HEK293 (cell line): Measurements from ENCODE around the gene TCEA3.

Source experiments
- CTCF ChIA-PET: fragments of 350-600 bp; formaldehyde crosslinking; extraction: SDS; loops from one replicate; lab custom pipeline; 2021; ENCODE audit warnings: antibody characterized with exemption; lab: Yijun Ruan, JAX
- POLR2A ChIA-PET: fragments of 300-600 bp; formaldehyde crosslinking; extraction: SDS; loops from one replicate; lab custom pipeline; 2020; ENCODE audit warnings: antibody characterized with exemption, inconsistent platforms; lab: Yijun Ruan, JAX
- H3K27ac ChIP-seq: fragments of 200-500 bp; sonication (Bioruptor generic); 2 replicates; pipeline ENCODE4 v1.5.1; 2014; ENCODE audit warnings: low read depth, low read length, control low read depth, inconsistent platforms; ENCODE audit errors: extremely low read depth
- H3K36me3 ChIP-seq, 2 experiments: fragments of 200-500 bp in 1 of 2; sonication (Bioruptor generic) in 1 of 2; 1 replicate in 1 of 2; 2 replicates in 1 of 2; pipeline ENCODE4 v1.5.1; 2014 to 2017; ENCODE audit warnings: inconsistent platforms in 2 of 2, low read length in 2 of 2; ENCODE audit not compliant: control insufficient read depth in 2 of 2, insufficient read depth in 1 of 2
- H3K4me1 ChIP-seq: fragments of 200-500 bp; sonication (Bioruptor generic); 2 replicates; pipeline ENCODE4 v1.5.1; 2014; ENCODE audit warnings: mild to moderate bottlenecking, low read length, inconsistent platforms; ENCODE audit not compliant: control insufficient read depth, insufficient read depth
- H3K4me3 ChIP-seq: 2 replicates; pipeline ENCODE4 v1.5.1; 2011; ENCODE audit warnings: low read depth, mild to moderate bottlenecking, control low read depth, low read length, moderate library complexity
- H3K9me3 ChIP-seq: fragments of 200-500 bp; sonication (Bioruptor generic); 2 replicates; pipeline ENCODE4 v1.5.1; 2014; ENCODE audit warnings: low read depth, low read length, inconsistent platforms; ENCODE audit not compliant: control insufficient read depth, insufficient read depth
- KLF1 ChIP-seq: fragments of 450-650 bp; formaldehyde crosslinking; IDR thresholded peaks from 2 replicates; pipeline ENCODE4 v1.5.1; 2016; ENCODE audit warnings: missing biosample characterization, missing genetic modification characterization
- PRDM1 ChIP-seq: fragments of 450-650 bp; formaldehyde crosslinking; IDR thresholded peaks from 2 replicates; pipeline ENCODE4; 2016; ENCODE audit warnings: missing biosample characterization, missing genetic modification characterization
- REPIN1 ChIP-seq: fragments of 450-650 bp; formaldehyde crosslinking; IDR thresholded peaks from 2 replicates; pipeline ENCODE4 v1.5.1; 2017; ENCODE audit warnings: missing biosample characterization, missing genetic modification characterization, low read depth
- SP3 ChIP-seq: fragments of 450-650 bp; formaldehyde crosslinking; IDR thresholded peaks from 2 replicates; pipeline ENCODE4 v1.5.1; 2016; ENCODE audit warnings: missing biosample characterization, missing genetic modification characterization
- ZBTB21 ChIP-seq: fragments of 450-650 bp; formaldehyde crosslinking; IDR thresholded peaks from 2 replicates; pipeline ENCODE4 v1.5.1; 2017; ENCODE audit warnings: missing biosample characterization, missing genetic modification characterization
- ZNF10 ChIP-seq: fragments of 450-650 bp; formaldehyde crosslinking; IDR thresholded peaks from 2 replicates; pipeline ENCODE4 v1.5.1; 2017; ENCODE audit warnings: missing biosample characterization, missing genetic modification characterization
- ZNF121 ChIP-seq: fragments of 450-650 bp; formaldehyde crosslinking; IDR thresholded peaks from 2 replicates; pipeline ENCODE4 v1.5.1; 2016; ENCODE audit warnings: missing biosample characterization, missing genetic modification characterization
- ZNF169 ChIP-seq: fragments of 450-650 bp; formaldehyde crosslinking; IDR thresholded peaks from 2 replicates; pipeline ENCODE4 v1.5.1; 2016; ENCODE audit warnings: missing biosample characterization, missing genetic modification characterization
- ZNF175 ChIP-seq: fragments of 450-650 bp; formaldehyde crosslinking; IDR thresholded peaks from 2 replicates; pipeline ENCODE4 v1.5.1; 2016; ENCODE audit warnings: missing biosample characterization, missing genetic modification characterization
- ZNF239 ChIP-seq: fragments of 450-650 bp; formaldehyde crosslinking; IDR thresholded peaks from 2 replicates; pipeline ENCODE4 v1.5.1; 2016; ENCODE audit warnings: missing biosample characterization, missing genetic modification characterization
- ZNF266 ChIP-seq: fragments of 450-650 bp; formaldehyde crosslinking; IDR thresholded peaks from 2 replicates; pipeline ENCODE4 v1.5.1; 2016; ENCODE audit warnings: missing biosample characterization, missing genetic modification characterization, low read depth
- ZNF354C ChIP-seq: fragments of 450-650 bp; formaldehyde crosslinking; IDR thresholded peaks from 2 replicates; pipeline ENCODE4 v1.5.1; 2016; ENCODE audit warnings: missing biosample characterization, missing genetic modification characterization, low read depth, borderline replicate concordance
- ZNF366 ChIP-seq: fragments of 450-650 bp; formaldehyde crosslinking; conservative IDR thresholded peaks from 2 replicates; pipeline ENCODE4 v1.5.1; 2016; ENCODE audit warnings: missing biosample characterization, missing genetic modification characterization
- ZNF394 ChIP-seq: fragments of 450-650 bp; formaldehyde crosslinking; IDR thresholded peaks from 2 replicates; pipeline ENCODE4 v1.5.1; 2016; ENCODE audit warnings: missing biosample characterization, missing genetic modification characterization, mild to moderate bottlenecking, moderate library complexity, borderline replicate concordance
- ZNF404 ChIP-seq: fragments of 450-650 bp; formaldehyde crosslinking; IDR thresholded peaks from 2 replicates; pipeline ENCODE4 v1.5.1; 2017; ENCODE audit warnings: missing biosample characterization, missing genetic modification characterization
- ZNF510 ChIP-seq: fragments of 450-650 bp; formaldehyde crosslinking; IDR thresholded peaks from 2 replicates; pipeline ENCODE4 v1.5.1; 2018; ENCODE audit warnings: mild to moderate bottlenecking, missing genetic modification characterization, missing biosample characterization; ENCODE audit not compliant: insufficient replicate concordance
- ZNF521 ChIP-seq: fragments of 450-650 bp; formaldehyde crosslinking; IDR thresholded peaks from 2 replicates; pipeline ENCODE4 v1.5.1; 2017; ENCODE audit warnings: missing biosample characterization, mild to moderate bottlenecking, missing genetic modification characterization
- ZNF558 ChIP-seq: fragments of 450-650 bp; formaldehyde crosslinking; IDR thresholded peaks from 2 replicates; pipeline ENCODE4 v1.5.1; 2016; ENCODE audit warnings: missing biosample characterization, missing genetic modification characterization
- ZNF707 ChIP-seq: fragments of 450-650 bp; formaldehyde crosslinking; IDR thresholded peaks from 2 replicates; pipeline ENCODE4 v1.5.1; 2016; ENCODE audit warnings: missing biosample characterization, missing genetic modification characterization
- TF ChIP-seq, protein P1 (sequence below): fragments of 450-650 bp; formaldehyde crosslinking; IDR thresholded peaks from 2 replicates; pipeline ENCODE4 v1.5.1; 2016; ENCODE audit warnings: missing biosample characterization, missing genetic modification characterization
- TF ChIP-seq, protein P2 (sequence below): fragments of 450-650 bp; formaldehyde crosslinking; IDR thresholded peaks from 2 replicates; pipeline ENCODE4 v1.5.1; 2016; ENCODE audit warnings: missing biosample characterization, missing genetic modification characterization
- TF ChIP-seq, protein P3 (sequence below): fragments of 450-650 bp; formaldehyde crosslinking; IDR thresholded peaks from 2 replicates; pipeline ENCODE4 v1.5.1; 2016; ENCODE audit warnings: missing biosample characterization, missing genetic modification characterization

Gene TCEA3

DNA sequence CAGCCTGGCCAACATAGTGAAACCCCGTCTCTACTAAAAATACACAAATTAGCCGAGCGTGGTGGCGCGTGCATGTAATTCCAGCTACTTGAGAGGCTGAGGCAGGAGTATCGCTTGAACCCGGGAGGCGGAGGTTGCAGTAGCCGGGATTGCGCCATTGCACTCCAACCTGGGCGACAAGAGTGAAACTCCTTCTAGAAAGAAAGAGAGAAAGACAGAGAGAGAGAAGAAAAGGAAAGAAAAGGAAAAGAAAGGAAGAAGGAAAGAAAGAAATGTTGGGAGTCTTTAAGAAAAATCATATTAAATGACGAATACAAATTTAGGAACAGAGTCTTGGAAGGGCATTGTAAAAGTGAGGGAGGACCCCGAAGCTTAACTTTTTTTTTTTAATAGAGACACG is 78.6 kb downstream of the TCEA3 start:
- Histone ChIP-seq H3K9me3 (no peaks in the 10 kb centered on the region), H3K27ac (no peak overlapping the region), H3K4me3 (no peak overlapping the region), H3K4me1 (no peaks in the 10 kb centered on the region; the same call in 1 of the 2 replicates), H3K36me3 (peaks cover 0 to 13% of the 10 kb centered on the region in 2 experiments; a peak in 1 of 3 replicates)
- ChIA-PET CTCF (interaction anchor here (2.8 kb wide), 1 partner anchor 58 kb away, joined by 25 read pairs; no protein-coding TSS in a partner anchor), POLR2A (interaction anchor here (1.3 to 2.3 kb wide), 4 partner anchors 16 to 57 kb away, joined by 10 to 121 read pairs (median 37); partner anchors contain the start of gene ZNF436)
- TF ChIP-seq ZNF521 (tag by site-specific recombination) = no peak
- TF ChIP-seq ZNF510 (tag by site-specific recombination) = no peak
- TF ChIP-seq PRDM1 = peak; percentile 78
- TF ChIP-seq SP3 (tag by site-specific recombination) = no peak
- no peak for TF ChIP-seq ZNF707
- TF ChIP-seq ZNF394 (tag by site-specific recombination) = no peak
- TF ChIP-seq ZNF10 (tag by site-specific recombination) = no peak
- 0 out of 2 replicates have a peak, but pooled peaks have one; percentile 41 for TF ChIP-seq ZNF121 (tag by site-specific recombination)
- TF ChIP-seq ZNF366 = peak; percentile 69
- no peak for TF ChIP-seq ZBTB21 (tag by site-specific recombination)

DNA sequence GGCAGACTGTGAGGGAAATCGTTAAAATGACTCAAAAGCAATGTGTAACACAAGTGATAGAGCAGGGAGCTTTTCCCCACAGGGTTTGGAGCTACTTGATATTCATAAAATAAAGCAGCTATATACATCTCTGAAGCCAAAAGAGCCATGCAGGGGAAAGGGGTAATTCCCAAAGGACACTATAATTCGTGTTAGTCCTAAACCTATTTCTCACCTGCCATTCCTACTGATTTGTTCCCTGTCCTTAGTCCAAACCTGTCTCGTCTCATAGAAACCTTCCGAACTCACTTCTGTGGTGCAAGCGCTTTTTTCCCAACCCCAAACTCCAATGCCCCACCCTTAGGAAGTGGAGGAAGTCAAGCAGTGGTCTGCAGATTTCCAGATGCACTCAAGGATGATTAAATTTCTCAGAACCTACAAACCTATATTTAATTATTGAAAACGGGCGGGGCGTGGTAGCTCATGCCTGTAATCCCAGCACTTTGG is 79.5 kb downstream of the TCEA3 start:
- H3K9me3 ChIP-seq = no peaks in the 10 kb centered on the region
- peaks cover 4% of the 10 kb centered on the region for H3K4me1 ChIP-seq
- H3K36me3 ChIP-seq = peaks cover 0 to 22% of the 10 kb centered on the region in 2 experiments; a peak in 1 of 3 replicates
- TF ChIP-seq, protein P1, sequence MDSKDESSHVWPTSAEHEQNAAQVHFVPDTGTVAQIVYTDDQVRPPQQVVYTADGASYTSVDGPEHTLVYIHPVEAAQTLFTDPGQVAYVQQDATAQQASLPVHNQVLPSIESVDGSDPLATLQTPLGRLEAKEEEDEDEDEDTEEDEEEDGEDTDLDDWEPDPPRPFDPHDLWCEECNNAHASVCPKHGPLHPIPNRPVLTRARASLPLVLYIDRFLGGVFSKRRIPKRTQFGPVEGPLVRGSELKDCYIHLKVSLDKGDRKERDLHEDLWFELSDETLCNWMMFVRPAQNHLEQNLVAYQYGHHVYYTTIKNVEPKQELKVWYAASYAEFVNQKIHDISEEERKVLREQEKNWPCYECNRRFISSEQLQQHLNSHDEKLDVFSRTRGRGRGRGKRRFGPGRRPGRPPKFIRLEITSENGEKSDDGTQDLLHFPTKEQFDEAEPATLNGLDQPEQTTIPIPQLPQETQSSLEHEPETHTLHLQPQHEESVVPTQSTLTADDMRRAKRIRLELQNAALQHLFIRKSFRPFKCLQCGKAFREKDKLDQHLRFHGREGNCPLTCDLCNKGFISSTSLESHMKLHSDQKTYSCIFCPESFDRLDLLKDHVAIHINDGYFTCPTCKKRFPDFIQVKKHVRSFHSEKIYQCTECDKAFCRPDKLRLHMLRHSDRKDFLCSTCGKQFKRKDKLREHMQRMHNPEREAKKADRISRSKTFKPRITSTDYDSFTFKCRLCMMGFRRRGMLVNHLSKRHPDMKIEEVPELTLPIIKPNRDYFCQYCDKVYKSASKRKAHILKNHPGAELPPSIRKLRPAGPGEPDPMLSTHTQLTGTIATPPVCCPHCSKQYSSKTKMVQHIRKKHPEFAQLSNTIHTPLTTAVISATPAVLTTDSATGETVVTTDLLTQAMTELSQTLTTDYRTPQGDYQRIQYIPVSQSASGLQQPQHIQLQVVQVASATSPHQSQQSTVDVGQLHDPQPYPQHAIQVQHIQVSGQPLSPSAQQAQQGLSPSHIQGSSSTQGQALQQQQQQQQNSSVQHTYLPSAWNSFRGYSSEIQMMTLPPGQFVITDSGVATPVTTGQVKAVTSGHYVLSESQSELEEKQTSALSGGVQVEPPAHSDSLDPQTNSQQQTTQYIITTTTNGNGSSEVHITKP (tag by site-specific recombination) = peak; percentile 33; the same call in 1 of the 2 replicates
- TF ChIP-seq, protein P2, sequence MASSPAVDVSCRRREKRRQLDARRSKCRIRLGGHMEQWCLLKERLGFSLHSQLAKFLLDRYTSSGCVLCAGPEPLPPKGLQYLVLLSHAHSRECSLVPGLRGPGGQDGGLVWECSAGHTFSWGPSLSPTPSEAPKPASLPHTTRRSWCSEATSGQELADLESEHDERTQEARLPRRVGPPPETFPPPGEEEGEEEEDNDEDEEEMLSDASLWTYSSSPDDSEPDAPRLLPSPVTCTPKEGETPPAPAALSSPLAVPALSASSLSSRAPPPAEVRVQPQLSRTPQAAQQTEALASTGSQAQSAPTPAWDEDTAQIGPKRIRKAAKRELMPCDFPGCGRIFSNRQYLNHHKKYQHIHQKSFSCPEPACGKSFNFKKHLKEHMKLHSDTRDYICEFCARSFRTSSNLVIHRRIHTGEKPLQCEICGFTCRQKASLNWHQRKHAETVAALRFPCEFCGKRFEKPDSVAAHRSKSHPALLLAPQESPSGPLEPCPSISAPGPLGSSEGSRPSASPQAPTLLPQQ (tag by site-specific recombination) = no peak
- TF ChIP-seq ZNF169 (tag by site-specific recombination) = no peak
- peak; percentile 25; the same call in 1 of the 2 replicates for TF ChIP-seq ZNF366
- TF ChIP-seq PRDM1 = peak; percentile 9; the same call in 1 of the 2 replicates
- peak overlapping the region; percentile 96 for H3K27ac ChIP-seq
- H3K4me3 ChIP-seq = peak overlapping the region; percentile 39
- ChIA-PET POLR2A (interaction anchor here (0.7 to 2.3 kb wide), 16 partner anchors 11 to 347 kb away, joined by 3 to 121 read pairs (median 8); partner anchors contain the start of genes ASAP3, E2F2, ID3 and RPL11), CTCF (interaction anchor here (0.6 to 2.8 kb wide), 4 partner anchors 24 to 312 kb away, joined by 3 to 25 read pairs (median 3); partner anchors contain the start of gene ZNF436)

DNA sequence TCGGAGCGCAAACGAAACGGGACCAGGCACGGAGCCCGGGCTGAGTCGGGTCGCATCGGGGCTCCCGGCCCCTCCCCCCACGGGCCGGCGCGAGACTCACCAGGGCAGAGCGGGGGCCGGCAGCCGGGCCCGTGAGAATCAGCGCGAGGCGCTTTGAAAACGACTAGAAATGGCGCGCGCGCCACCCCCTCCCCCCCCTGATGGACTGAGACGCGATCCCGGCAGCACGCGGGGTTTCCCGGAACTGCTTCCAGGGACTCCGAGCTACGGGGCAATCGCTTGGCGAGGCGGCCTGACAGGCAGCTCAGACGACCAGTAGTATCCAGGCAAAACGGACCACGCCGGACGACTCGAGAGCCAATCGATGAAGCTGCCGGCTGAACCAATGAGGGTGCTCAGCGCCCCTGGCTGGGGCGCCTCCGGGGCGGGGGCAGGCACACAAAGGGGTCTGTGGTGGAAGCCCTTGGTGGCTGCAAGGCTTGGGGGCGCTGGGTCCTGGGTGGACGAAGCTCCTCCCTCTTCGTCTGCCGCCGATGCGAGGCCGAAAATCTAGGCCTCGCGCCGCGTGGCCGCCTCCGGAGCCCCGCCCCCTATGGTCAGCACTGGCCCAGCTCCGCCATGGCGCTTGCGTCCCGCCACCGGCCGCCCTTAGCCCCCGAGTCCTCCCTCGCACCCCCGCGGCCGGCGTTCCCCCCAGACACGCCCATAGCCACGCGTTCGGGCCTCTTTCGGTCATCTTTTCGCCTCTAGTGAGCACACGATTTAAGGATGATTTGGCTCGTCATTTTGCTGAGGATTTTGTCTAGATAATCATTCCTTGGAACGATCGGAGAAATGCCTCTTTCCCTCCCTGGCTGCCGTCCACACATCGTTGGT is 80.2 kb downstream of the TCEA3 start, which contains the start of gene HNRNPR:
Gene HNRNPR (minus strand): TSS at position 174 of the 876 bp plus-strand sequence. CDS start 3,276 bp downstream, outside the sequence.
- ChIA-PET POLR2A (interaction anchor here (0.5 to 2.3 kb wide), 45 partner anchors 10 to 1191 kb away, joined by 3 to 121 read pairs (median 4); partner anchors contain the start of genes ASAP3, E2F2, ID3 and RPL11), CTCF (interaction anchor here (0.6 to 2.8 kb wide), 5 partner anchors 25 to 313 kb away, joined by 3 to 25 read pairs (median 3); partner anchors contain the start of gene ZNF436)
- Histone ChIP-seq H3K4me1 (peaks cover 9% of the 10 kb centered on the region), H3K27ac (peak within 1 kb of the TSS; percentile 96), H3K9me3 (no peaks in the 10 kb centered on the region), H3K4me3 (peak within 1 kb of the TSS; percentile 84), H3K36me3 (peaks cover 0 to 23% of the 10 kb centered on the region in 2 experiments; a peak in 1 of 3 replicates)
- TF ChIP-seq, protein P3, sequence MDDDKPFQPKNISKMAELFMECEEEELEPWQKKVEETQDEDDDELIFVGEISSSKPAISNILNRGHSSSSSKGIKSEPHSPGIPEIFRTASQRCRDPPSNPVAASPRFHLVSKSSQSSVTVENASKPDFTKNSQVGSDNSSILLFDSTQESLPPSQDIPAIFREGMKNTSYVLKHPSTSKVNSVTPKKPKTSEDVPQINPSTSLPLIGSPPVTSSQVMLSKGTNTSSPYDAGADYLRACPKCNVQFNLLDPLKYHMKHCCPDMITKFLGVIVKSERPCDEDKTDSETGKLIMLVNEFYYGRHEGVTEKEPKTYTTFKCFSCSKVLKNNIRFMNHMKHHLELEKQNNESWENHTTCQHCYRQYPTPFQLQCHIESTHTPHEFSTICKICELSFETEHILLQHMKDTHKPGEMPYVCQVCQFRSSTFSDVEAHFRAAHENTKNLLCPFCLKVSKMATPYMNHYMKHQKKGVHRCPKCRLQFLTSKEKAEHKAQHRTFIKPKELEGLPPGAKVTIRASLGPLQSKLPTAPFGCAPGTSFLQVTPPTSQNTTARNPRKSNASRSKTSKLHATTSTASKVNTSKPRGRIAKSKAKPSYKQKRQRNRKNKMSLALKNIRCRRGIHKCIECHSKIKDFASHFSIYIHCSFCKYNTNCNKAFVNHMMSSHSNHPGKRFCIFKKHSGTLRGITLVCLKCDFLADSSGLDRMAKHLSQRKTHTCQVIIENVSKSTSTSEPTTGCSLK (tag by site-specific recombination) = no peak
- TF ChIP-seq ZNF175 (no peak), ZNF404 (no peak), ZNF558 (tag by site-specific recombination) (no peak), ZNF266 (no peak), ZNF354C (tag by site-specific recombination) (no peak), KLF1 (tag by site-specific recombination) (peak; percentile 57), REPIN1 (tag by site-specific recombination) (no peak), ZNF239 (tag by site-specific recombination) (no peak)
